Inflammatory macrophage (primary cell): ENCODE results near the gene GPC4.

Experiments used
- DNase-seq, 2 donors: peaks; one replicate each; pipeline ENCODE4 v3.0.0-alpha.2; 2020 to 2022
- total RNA-seq, 18 experiments: gene quantifications; one replicate each; lab custom pipeline; 2026; ENCODE audit warnings: mixed read lengths in 6 of 18, inconsistent platforms in 2 of 18; lab: John Stamatoyannopoulos, UW

The GPC4 gene
- 50.4 to 357 (median 124) reads per million in 18 experiments for total RNA-seq

- peak; percentile 55 to 81 for DNase-seq
These were observed at the start of gene GPC4 for GRCh38 chrX:133415276-133416105. GPC4 (minus strand) TSS chrX:133415489; CDS start chrX:133414965, 524 bp downstream.

GRCh38 chrX:133461231-133461630 is 45.9 kb upstream of the GPC4 start:
- no peak for DNase-seq

- no peak for DNase-seq
These were observed 39.6 kb upstream of the GPC4 start for GRCh38 chrX:133454924-133455323.

GRCh38 chrX:133454491-133454914 is 39.2 kb upstream of the GPC4 start:
- DNase-seq, result no peak

- DNase-seq, result no peak
These were observed 33.3 kb upstream of the GPC4 start for GRCh38 chrX:133448512-133449076.

- peak; percentile 5 to 9 for DNase-seq
These were observed 29.9 kb upstream of the GPC4 start for GRCh38 chrX:133444952-133445831.

GRCh38 chrX:133444196-133444595 is 28.9 kb upstream of the GPC4 start:
- DNase-seq, result no peak

- no peak for DNase-seq
These were observed 25.5 kb upstream of the GPC4 start for GRCh38 chrX:133440797-133441163.

GRCh38 chrX:133440081-133440796 is 24.9 kb upstream of the GPC4 start:
- no peak for DNase-seq

- no peak for DNase-seq
These were observed 22.5 kb upstream of the GPC4 start for GRCh38 chrX:133437766-133438165.

- no peak for DNase-seq
These were observed 22.1 kb upstream of the GPC4 start for GRCh38 chrX:133437356-133437755.

GRCh38 chrX:133435544-133436124 is 20.3 kb upstream of the GPC4 start:
- no peak for DNase-seq

GRCh38 chrX:133434197-133434820 is 19.0 kb upstream of the GPC4 start:
- no peak for DNase-seq

GRCh38 chrX:133419911-133420310 is 4.6 kb upstream of the GPC4 start:
- DNase-seq, result no peak

- no peak for DNase-seq
These were observed 3.3 kb upstream of the GPC4 start for GRCh38 chrX:133418588-133418987.

- peak in 1 of 2 donors; percentile 13 for DNase-seq
These were observed 2.1 kb upstream of the GPC4 start for GRCh38 chrX:133417364-133417763.

- DNase-seq, result peak; percentile 47 to 61
These were observed 648 bp downstream of the GPC4 start for GRCh38 chrX:133414406-133415275.

- DNase-seq, result no peak
These were observed 1.9 kb downstream of the GPC4 start for GRCh38 chrX:133413218-133413925.

- peak in 1 of 2 donors; percentile 19 for DNase-seq
These were observed 2.6 kb downstream of the GPC4 start for GRCh38 chrX:133412665-133413064.

- DNase-seq, result no peak
These were observed 3.0 kb downstream of the GPC4 start for GRCh38 chrX:133412246-133412645.
